ENCODE results near the gene NUSAP1. TPM values are rescaled to one million over a fixed set of nuclear protein-coding genes. Genes with fewer than 3 reads are reported as not detected.
A peak's percentile ranks its signal among the peaks of the same experiment; 100 is the strongest.

Gene NUSAP1
- total and polyA plus RNA-seq, 10 of the 15 experiments (the other 5 are each of a cell fraction or from before 2014, with no cell fraction given): 158 to 315 (median 229) TPM

GRCh38 chr15:41332194-41333025 is at the start of gene NUSAP1, which contains the start of gene OIP5 (continued):
- no peak for TF ChIP-seq SRF (IDR thresholded peaks at IDR 0.05; ENCODE audit: low read depth in 2 of 2, low read length in 2 of 2)
- TF ChIP-seq GABPA (IDR thresholded peaks at IDR 0.05; ENCODE audit: low read depth): no peak
- TF ChIP-seq ZNF592 (IDR thresholded peaks at IDR 0.05): no peak
- peak; percentile 80; the same call in 1 of the 2 replicates for TF ChIP-seq CHD2 (IDR thresholded peaks at IDR 0.05; ENCODE audit: borderline replicate concordance, low read depth, low read length)
- TF ChIP-seq POLR2A (IDR thresholded peaks at IDR 0.05; ENCODE audit: low read depth, low read length): peak; percentile 97
- TF ChIP-seq SKIL (IDR thresholded peaks at IDR 0.05; ENCODE audit: low read depth, poor library complexity, severe bottlenecking): no peak
- TF ChIP-seq PAX5 (IDR thresholded peaks at IDR 0.05; ENCODE audit: borderline replicate concordance, low read depth, low read length): peak; percentile 61; the same call in 1 of the 2 replicates
- no peak for TF ChIP-seq ZBTB11 (CRISPR knock-in tag; IDR thresholded peaks at IDR 0.05)
- TF ChIP-seq BHLHE40 (IDR thresholded peaks at IDR 0.05; ENCODE audit: borderline replicate concordance in 1 of 2, low read depth in 2 of 2, low read length in 1 of 2): peak in 1 of 2 experiments; percentile 29; a peak in 1 of 4 replicates
- no peak for TF ChIP-seq NR2F1 (conservative IDR thresholded peaks at IDR 0.05)
- TF ChIP-seq HCFC1 (IDR thresholded peaks at IDR 0.05; ENCODE audit: low read length): no peak
- peak; percentile 53; the same call in 1 of the 2 replicates for TF ChIP-seq SMAD5 (IDR thresholded peaks at IDR 0.05; ENCODE audit: low read depth)
- TF ChIP-seq ETV6 (conservative IDR thresholded peaks at IDR 0.05 in 1 of 2, IDR thresholded peaks at IDR 0.05 in 1 of 2; ENCODE audit: borderline replicate concordance in 1 of 2, low read depth in 1 of 2): no peak
- TF ChIP-seq YBX1 (IDR thresholded peaks at IDR 0.05): no peak
- TF ChIP-seq BCLAF1 (IDR thresholded peaks at IDR 0.05): no peak

Measured in GM12878 (cell line).